Stimulated activated memory B cell treated with anti-CD40 and anti-IgM and Interleukin-4, amounts not matched to agents 10 μg/mL and 1 μg/mL and 100 μg/mL, for 72 hours (primary cell): ENCODE measurements around the gene MRPL14.
A peak's percentile ranks its signal among the peaks of the same experiment; 100 is the strongest.

Experiments used
- ATAC-seq: fragments of 150-1000 bp; cut with Tn5 transposase; 2 replicates; pipeline ENCODE4 v1.10.0; 2021
- H3K27ac Mint-ChIP-seq: one replicate; pipeline ENCODE4 v1.8.0; 2022; ENCODE audit warnings: mild to moderate bottlenecking, mixed read lengths
- H3K27me3 Mint-ChIP-seq: one replicate; pipeline ENCODE4 v1.8.0; 2022; ENCODE audit warnings: mixed read lengths
- H3K36me3 Mint-ChIP-seq: one replicate; pipeline ENCODE4 v1.8.0; 2022; ENCODE audit warnings: mixed read lengths
- H3K4me1 Mint-ChIP-seq: one replicate; pipeline ENCODE4 v1.8.0; 2022; ENCODE audit warnings: mixed read lengths
- H3K4me3 Mint-ChIP-seq: one replicate; pipeline ENCODE4 v1.8.0; 2022; ENCODE audit warnings: mild to moderate bottlenecking, moderate library complexity, mixed read lengths
- H3K9me3 Mint-ChIP-seq: one replicate; pipeline ENCODE4 v1.8.0; 2022; ENCODE audit warnings: mixed read lengths

The MRPL14 gene

GRCh38 chr6:44087623-44088022 is 39.6 kb downstream of the MRPL14 start:
- no peak for ATAC-seq
- H3K27ac Mint-ChIP-seq: no peak overlapping the region
- H3K4me3 Mint-ChIP-seq: no peak overlapping the region
- H3K27me3 Mint-ChIP-seq: no peaks in the 10 kb centered on the region
- H3K4me1 Mint-ChIP-seq: no peaks in the 10 kb centered on the region
- no peaks in the 10 kb centered on the region for H3K36me3 Mint-ChIP-seq
- H3K9me3 Mint-ChIP-seq: no peaks in the 10 kb centered on the region

- no peak overlapping the region for H3K27ac Mint-ChIP-seq
- no peak for ATAC-seq
- no peaks in the 10 kb centered on the region for H3K4me1 Mint-ChIP-seq
- H3K36me3 Mint-ChIP-seq: no peaks in the 10 kb centered on the region
- no peaks in the 10 kb centered on the region for H3K9me3 Mint-ChIP-seq
- H3K27me3 Mint-ChIP-seq: no peaks in the 10 kb centered on the region
- H3K4me3 Mint-ChIP-seq: no peak overlapping the region
Observed at GRCh38 chr6:44086931-44087574, 40.2 kb downstream of the MRPL14 start.

- no peak for ATAC-seq
- H3K27me3 Mint-ChIP-seq: no peaks in the 10 kb centered on the region
- no peak overlapping the region for H3K4me3 Mint-ChIP-seq
- no peaks in the 10 kb centered on the region for H3K9me3 Mint-ChIP-seq
- no peaks in the 10 kb centered on the region for H3K4me1 Mint-ChIP-seq
- no peak overlapping the region for H3K27ac Mint-ChIP-seq
- H3K36me3 Mint-ChIP-seq: no peaks in the 10 kb centered on the region
Observed at GRCh38 chr6:44085219-44085618, 42.0 kb downstream of the MRPL14 start.

GRCh38 chr6:44084231-44085014 is 42.8 kb downstream of the MRPL14 start:
- no peak for ATAC-seq
- Mint-ChIP-seq H3K27me3 (peaks cover 1% of the 10 kb centered on the region), H3K4me3 (no peak overlapping the region), H3K36me3 (no peaks in the 10 kb centered on the region), H3K27ac (no peak overlapping the region), H3K9me3 (no peaks in the 10 kb centered on the region), H3K4me1 (no peaks in the 10 kb centered on the region)

GRCh38 chr6:44082872-44083321 is 44.4 kb downstream of the MRPL14 start:
- H3K27me3 Mint-ChIP-seq: peaks cover 17% of the 10 kb centered on the region
- H3K4me3 Mint-ChIP-seq: no peak overlapping the region
- H3K4me1 Mint-ChIP-seq: no peaks in the 10 kb centered on the region
- no peaks in the 10 kb centered on the region for H3K9me3 Mint-ChIP-seq
- no peak overlapping the region for H3K27ac Mint-ChIP-seq
- H3K36me3 Mint-ChIP-seq: no peaks in the 10 kb centered on the region
- no peak for ATAC-seq

- Mint-ChIP-seq H3K9me3 (no peaks in the 10 kb centered on the region), H3K4me1 (no peaks in the 10 kb centered on the region), H3K36me3 (no peaks in the 10 kb centered on the region), H3K4me3 (no peak overlapping the region), H3K27ac (no peak overlapping the region), H3K27me3 (peaks cover 28% of the 10 kb centered on the region)
- no peak for ATAC-seq
Observed at GRCh38 chr6:44081753-44082152, 45.5 kb downstream of the MRPL14 start.

GRCh38 chr6:44080561-44081521 is 46.4 kb downstream of the MRPL14 start:
- H3K27ac Mint-ChIP-seq: no peak overlapping the region
- no peaks in the 10 kb centered on the region for H3K9me3 Mint-ChIP-seq
- no peaks in the 10 kb centered on the region for H3K4me1 Mint-ChIP-seq
- H3K36me3 Mint-ChIP-seq: no peaks in the 10 kb centered on the region
- peaks cover 36% of the 10 kb centered on the region for H3K27me3 Mint-ChIP-seq
- no peak for ATAC-seq
- no peak overlapping the region for H3K4me3 Mint-ChIP-seq

GRCh38 chr6:44079672-44080071 is 47.6 kb downstream of the MRPL14 start:
- ATAC-seq: no peak
- no peaks in the 10 kb centered on the region for H3K9me3 Mint-ChIP-seq
- peaks cover 3% of the 10 kb centered on the region for H3K4me1 Mint-ChIP-seq
- no peak overlapping the region for H3K27ac Mint-ChIP-seq
- H3K4me3 Mint-ChIP-seq: no peak overlapping the region
- no peaks in the 10 kb centered on the region for H3K36me3 Mint-ChIP-seq
- peaks cover 44% of the 10 kb centered on the region for H3K27me3 Mint-ChIP-seq

- H3K27me3 Mint-ChIP-seq: peaks cover 51% of the 10 kb centered on the region
- H3K4me3 Mint-ChIP-seq: no peak overlapping the region
- peaks cover 9% of the 10 kb centered on the region for H3K4me1 Mint-ChIP-seq
- no peaks in the 10 kb centered on the region for H3K9me3 Mint-ChIP-seq
- no peaks in the 10 kb centered on the region for H3K36me3 Mint-ChIP-seq
- no peak overlapping the region for H3K27ac Mint-ChIP-seq
- ATAC-seq: peak; percentile 38
Observed at GRCh38 chr6:44078827-44079671, 48.2 kb downstream of the MRPL14 start.

- peaks cover 57% of the 10 kb centered on the region for H3K27me3 Mint-ChIP-seq
- no peak overlapping the region for H3K27ac Mint-ChIP-seq
- no peak overlapping the region for H3K4me3 Mint-ChIP-seq
- H3K36me3 Mint-ChIP-seq: no peaks in the 10 kb centered on the region
- no peaks in the 10 kb centered on the region for H3K9me3 Mint-ChIP-seq
- ATAC-seq: no peak
- H3K4me1 Mint-ChIP-seq: peaks cover 15% of the 10 kb centered on the region
Observed at GRCh38 chr6:44078219-44078826, 48.9 kb downstream of the MRPL14 start.

- Mint-ChIP-seq H3K4me1 (peaks cover 23% of the 10 kb centered on the region), H3K27me3 (peaks cover 64% of the 10 kb centered on the region), H3K4me3 (no peak overlapping the region), H3K27ac (no peak overlapping the region), H3K36me3 (no peaks in the 10 kb centered on the region), H3K9me3 (no peaks in the 10 kb centered on the region)
- ATAC-seq: no peak
Observed at GRCh38 chr6:44077214-44077946, 49.9 kb downstream of the MRPL14 start.

- peaks cover 66% of the 10 kb centered on the region for H3K27me3 Mint-ChIP-seq
- no peaks in the 10 kb centered on the region for H3K36me3 Mint-ChIP-seq
- no peak for ATAC-seq
- peaks cover 23% of the 10 kb centered on the region for H3K4me1 Mint-ChIP-seq
- H3K27ac Mint-ChIP-seq: no peak overlapping the region
- no peak overlapping the region for H3K4me3 Mint-ChIP-seq
- no peaks in the 10 kb centered on the region for H3K9me3 Mint-ChIP-seq
Observed at GRCh38 chr6:44076356-44077213, 50.7 kb downstream of the MRPL14 start.
